Stimulated activated CD4-positive, alpha-beta T cell treated with anti-CD3 and anti-CD28 coated beads, Interleukin-4, amount 100 ng/mL, for 24 hours (primary cell): ENCODE measurements around the gene SYNGR3.
A peak's percentile ranks its signal among the peaks of the same experiment; 100 is the strongest.
"Not testable (repeated sequence)": the region's sequence is repeated elsewhere in the genome, so short reads cannot be mapped to it uniquely, and the experiment has no call there.

ENCODE experiments used
- DNase-seq: peaks from one replicate; pipeline ENCODE4 v3.0.0-alpha.2; 2020

Gene SYNGR3, protein sequence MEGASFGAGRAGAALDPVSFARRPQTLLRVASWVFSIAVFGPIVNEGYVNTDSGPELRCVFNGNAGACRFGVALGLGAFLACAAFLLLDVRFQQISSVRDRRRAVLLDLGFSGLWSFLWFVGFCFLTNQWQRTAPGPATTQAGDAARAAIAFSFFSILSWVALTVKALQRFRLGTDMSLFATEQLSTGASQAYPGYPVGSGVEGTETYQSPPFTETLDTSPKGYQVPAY

DNA sequence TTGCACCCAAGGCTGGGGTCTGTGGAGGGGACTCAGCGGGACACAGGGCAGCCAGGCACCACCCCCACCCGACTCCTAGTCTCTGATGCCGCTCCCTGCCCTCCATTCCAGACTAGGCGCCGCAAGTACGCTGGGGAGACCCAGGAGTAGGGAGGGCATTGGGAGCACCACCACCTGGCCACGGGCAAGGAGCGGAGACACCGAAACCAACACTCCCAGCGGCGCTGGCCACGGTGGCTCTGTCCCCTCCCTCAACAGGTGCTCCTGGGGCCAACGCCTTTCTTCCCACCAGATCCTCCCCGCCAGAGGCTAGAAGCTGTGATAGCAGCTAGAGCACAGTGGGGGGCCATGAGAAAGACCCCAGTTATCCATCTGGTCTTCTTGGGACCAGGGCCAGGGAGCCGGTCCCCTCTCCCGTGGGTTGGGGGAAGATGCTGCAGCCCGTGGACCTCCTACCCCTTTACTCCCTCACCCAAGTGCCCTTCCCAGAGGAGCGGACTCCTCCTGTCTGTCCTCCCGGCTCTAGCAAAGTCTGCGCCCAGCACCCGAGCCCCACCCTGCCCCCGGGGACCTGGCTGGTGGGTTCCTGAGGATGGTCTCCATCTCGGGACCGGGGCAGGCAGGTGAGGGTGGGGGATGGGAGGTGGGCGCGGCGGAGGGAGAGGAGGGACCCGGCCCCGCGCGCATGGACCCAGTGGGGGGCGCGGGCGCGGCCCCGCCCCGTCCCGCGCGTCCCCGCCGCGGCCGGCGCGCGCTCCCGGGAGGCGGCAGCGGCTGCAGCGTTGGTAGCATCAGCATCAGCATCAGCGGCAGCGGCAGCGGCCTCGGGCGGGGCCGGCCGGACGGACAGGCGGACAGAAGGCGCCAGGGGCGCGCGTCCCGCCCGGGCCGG lies at the start of gene SYNGR3:
TSS of gene SYNGR3 (plus strand) at position 762 of the 892 bp plus-strand sequence. CDS start 133 bp downstream, outside the sequence.
- no peak for DNase-seq

GRCh38 chr16:1940273-1941161 lies 49.3 kb upstream of the SYNGR3 start:
- no peak for DNase-seq

- DNase-seq: no peak
Measured at GRCh38 chr16:1941162-1942046, 48.4 kb upstream of the SYNGR3 start.

GRCh38 chr16:1942047-1942809 lies 47.5 kb upstream of the SYNGR3 start:
- no peak for DNase-seq

DNA sequence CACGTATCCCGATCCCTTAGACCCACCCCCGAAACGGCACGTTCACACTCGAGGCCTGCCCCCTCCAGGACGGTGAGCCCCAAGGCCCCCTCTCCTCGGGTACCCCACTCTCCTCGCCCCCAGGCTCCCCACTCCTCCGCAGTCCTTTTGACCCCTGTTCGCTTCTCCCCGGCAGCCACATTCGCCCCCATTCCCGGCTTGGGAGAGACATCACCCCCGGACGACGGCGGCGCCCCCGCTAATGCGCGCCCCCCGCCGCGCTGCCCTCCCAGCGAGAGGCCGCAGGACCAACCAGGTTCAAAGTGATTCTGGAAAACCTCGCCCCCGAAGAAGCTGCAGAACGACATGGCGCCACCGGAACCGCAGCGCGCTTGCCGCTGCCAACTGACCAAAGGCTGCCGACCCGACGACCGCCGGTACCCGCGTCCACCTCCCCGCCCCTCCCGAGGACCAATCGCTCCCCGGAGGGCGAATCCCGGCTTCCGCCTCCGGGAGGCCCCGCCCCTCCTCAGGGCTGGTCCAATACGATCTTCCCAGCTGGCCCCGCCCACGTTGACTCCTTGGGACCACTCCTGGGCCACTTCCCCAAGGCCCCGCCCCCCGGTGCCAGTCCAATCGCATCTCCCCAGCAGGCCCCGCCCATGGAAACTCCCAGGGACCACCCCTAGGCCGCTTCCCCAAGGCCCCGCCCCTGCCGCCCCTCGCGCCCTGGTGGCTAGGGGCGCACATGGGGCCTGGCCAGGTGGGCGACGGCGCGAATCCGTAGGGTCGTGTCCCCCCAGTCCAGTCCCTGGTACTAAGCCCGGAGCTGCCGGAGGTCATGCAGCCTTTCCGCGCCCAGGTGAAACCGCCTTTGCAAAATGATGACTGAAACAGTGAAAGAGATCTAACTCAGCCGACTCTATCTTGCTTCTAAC lies 46.7 kb upstream of the SYNGR3 start, which contains the start of gene MSRB1:
TSS of gene MSRB1 (minus strand) at position 390 of the 917 bp plus-strand sequence. CDS start at position 347, 43 bp downstream.
- peak; percentile 100 for DNase-seq

- DNase-seq: no peak
Measured at GRCh38 chr16:1944612-1945199, 45.1 kb upstream of the SYNGR3 start.

- DNase-seq: no peak
Measured at GRCh38 chr16:1945559-1946391, 44.0 kb upstream of the SYNGR3 start.

DNA sequence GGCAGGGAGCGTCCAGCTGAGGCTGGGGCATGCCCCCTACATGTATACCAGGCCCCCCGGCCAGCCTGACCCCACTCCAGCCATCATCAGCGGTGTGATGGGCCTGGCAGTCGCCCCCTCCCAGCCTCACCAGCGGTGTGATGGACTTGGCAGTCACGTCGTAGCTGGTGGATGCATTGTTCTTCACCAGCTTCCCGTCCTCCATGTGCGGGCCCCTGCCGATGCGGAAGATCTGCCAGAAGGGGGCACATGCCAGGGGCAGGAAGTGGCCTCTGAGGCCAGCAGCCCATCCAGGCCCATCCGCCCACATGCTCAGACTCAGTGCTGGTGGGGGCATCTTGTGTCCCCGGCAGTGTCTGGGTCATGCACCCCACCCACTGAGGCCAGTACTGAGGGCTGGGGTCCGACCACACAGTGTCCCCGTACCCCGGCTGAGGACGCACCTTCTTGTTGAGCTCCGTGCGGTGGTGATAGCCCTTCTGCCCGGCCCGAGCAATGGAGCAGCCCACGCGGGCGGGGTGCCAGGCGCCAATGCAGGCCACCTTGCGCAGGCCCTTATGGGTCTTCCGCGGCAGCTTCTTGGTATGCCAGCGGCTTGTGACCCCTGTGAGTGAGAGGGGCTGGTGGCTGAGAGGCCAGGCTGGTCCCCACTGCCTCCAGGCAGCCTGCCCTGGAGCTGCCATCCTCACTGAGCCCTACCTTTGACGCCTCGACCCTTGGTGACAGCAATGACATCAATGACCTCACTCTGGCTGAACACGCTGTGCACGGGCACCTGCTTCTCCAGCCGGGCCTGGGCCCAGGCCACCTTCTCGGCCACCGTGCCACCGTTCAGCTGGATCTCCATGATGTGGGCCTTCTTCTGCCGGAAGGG lies 43.0 kb upstream of the SYNGR3 start:
- DNase-seq: no peak

GRCh38 chr16:1947369-1947670 lies 42.5 kb upstream of the SYNGR3 start:
- DNase-seq: no peak

DNA sequence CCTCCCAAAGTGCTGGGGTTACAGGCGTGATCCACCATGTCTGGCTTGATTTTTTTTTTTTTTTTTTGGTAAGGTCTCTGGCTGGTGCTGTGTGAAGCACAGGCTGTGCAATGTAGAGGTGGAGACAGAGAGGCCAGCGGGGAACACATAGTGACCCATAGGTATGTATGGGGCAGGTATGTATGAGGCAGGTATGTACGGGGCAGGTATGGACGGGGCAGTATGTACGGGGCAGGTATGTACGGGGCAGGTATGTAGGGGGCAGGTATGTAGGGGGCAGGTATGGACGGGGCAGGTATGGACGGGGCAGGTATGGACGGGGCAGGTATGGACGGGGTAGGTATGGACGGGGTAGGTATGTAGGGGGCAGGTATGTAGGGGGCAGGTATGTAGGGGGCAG lies 40.3 kb upstream of the SYNGR3 start:
- DNase-seq: no peak

DNA sequence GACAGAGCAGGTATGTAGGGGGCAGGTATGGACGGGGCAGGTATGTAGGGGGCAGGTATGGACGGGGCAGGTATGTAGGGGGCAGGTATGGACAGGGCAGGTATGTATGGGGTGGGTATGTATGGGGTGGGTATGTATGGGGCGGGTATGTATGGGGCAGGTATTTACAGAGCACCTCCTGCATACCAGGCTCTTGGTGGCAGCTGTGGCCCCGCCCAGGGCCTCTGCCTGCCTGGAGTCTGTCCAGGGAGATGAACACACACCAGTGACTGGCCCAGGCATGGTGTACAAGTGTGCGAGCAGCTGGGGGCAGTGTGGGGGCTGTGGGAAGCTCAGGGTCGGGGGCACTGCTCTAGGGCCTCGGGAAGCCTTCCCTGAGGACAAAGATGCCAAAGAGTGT lies 39.7 kb upstream of the SYNGR3 start:
- DNase-seq: no peak

DNA sequence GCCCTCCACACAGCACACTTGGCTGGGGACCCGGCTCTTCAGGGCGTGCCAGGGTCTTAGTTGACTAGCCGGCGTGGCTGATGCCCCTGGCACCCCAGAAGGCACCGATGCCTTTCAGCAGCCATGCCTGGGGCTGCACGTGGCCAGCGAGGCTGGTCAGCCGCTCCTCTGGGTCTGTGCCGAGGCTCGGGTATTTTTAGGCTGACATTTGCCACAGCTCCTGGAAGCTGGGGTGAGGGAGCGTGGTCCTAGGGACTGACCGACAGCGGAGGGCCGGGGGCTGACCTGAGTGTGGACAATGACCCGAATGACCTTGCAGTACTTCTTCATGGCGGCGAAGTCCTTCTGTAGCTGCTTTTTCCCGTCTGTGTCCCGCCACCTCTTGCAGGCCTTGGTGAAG lies 39.2 kb upstream of the SYNGR3 start:
- DNase-seq: no peak

GRCh38 chr16:1953734-1954133 lies 36.0 kb upstream of the SYNGR3 start:
- no peak for DNase-seq

GRCh38 chr16:1957434-1958142 lies 32.2 kb upstream of the SYNGR3 start:
- DNase-seq: not testable (repeated sequence)

DNA sequence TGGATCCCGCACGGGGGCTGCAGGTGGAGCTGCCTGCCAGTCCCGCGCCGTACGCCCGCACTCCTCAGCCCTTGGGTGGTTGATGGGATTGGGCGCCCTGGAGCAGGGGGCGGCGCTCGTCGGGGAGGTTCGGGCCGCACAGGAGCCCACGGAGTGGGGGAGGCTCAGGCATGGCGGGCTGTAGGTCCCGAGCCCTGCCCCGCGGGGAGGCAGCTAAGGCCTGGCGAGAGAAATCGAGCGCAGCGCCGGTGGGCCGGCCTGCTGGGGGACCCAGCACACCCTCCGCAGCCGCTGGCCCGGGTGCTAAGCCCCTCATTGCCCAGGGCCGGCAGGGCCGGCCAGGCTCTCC lies 31.7 kb upstream of the SYNGR3 start:
- DNase-seq: not testable (repeated sequence)

DNA sequence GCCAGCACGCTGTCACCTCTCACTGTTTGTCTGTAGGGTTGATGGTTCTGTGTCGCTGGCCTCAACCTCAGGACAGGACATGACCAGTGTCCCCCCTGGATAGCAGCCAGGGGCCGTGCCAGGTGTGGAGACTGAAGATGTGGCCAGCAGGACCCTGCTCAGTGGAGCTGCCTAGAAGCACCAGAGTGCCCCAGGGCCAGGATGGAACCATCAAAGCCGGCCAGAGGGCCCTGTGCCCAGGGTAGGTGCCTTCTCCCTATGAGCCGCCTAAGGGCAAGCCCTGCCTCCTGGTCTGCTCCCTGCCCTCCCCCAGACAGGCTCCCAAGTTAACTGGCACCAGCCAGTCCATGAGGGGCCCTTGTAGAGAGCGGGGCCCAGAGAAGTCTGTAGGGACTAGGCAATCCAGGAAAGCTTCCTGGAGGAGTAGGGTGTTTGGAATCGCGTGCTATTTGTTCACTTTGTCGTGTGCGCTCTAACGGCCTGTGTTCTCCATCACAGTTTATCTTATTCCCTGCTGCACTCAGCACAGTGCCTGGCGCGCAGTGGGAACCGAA lies 31.0 kb upstream of the SYNGR3 start:
- no peak for DNase-seq
